ENCODE results near the gene FATE1.

The FATE1 gene

DNA sequence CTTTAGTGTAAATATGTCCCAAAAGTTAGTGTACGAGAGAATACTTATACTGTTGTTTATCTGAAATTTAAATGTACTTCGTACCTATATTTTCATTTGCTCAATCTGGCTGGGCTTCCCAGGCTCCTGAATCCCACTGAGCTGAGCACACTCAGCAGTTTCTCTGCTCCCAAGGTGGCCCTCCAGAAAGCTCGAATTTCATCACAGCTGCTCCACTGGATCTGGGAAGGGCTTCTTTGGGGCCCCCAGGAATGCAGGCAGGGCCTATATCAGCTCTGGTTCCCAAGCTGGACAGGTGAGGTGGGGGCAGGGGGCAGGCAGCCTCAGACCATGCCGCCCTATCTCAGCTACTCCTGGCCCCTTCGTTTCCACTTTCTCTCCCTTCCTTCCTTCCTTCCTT, 1.5 kb upstream of the FATE1 start:
- DNase-seq (ENCODE audit: insufficient read length, low spot score) (no peak), FAIRE-seq (no peak)
- no peak for TF ChIP-seq CTCF (IDR thresholded peaks at IDR 0.05; ENCODE audit: insufficient read depth, missing control alignments)

DNA sequence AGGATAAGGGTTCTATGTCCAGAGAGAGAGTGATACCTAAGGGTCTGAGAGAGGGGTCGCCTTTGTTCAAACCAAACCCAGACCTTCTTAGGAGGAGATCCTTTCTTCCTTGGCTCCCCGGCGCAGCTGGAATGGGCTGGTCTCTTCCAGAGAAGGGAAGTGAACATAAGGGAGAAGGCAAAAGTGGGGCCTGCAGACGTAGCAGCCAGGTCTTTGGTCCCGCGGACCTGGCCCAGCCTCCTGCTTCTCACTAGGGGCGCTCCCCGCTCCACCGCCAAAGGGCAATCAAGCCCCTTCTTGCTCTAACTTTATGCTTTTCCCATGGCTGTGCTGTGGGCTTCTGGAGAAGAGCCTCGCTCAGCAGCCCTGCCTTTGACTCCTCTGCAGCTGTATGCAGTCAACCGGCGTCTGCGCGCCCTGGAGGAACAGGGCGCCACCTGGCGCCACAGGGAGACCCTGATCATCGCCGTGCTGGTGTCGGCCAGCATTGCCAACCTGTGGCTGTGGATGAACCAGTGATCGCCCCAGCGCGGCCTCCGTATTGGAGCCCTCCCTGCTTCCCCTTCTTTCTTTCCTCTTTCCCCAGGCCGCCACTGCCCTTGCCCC, 6.5 kb downstream of the FATE1 start:
- DNase-seq (ENCODE audit: insufficient read length, low spot score) (no peak), FAIRE-seq (no peak)
- no peak for TF ChIP-seq CTCF (IDR thresholded peaks at IDR 0.05; ENCODE audit: insufficient read depth, missing control alignments)

GRCh38 chrX:151723156-151723760, 7.4 kb downstream of the FATE1 start:
- FAIRE-seq: no peak
- TF ChIP-seq CTCF (IDR thresholded peaks at IDR 0.05; ENCODE audit: insufficient read depth, missing control alignments): no peak
- no peak for DNase-seq (ENCODE audit: insufficient read length, low spot score)

DNA sequence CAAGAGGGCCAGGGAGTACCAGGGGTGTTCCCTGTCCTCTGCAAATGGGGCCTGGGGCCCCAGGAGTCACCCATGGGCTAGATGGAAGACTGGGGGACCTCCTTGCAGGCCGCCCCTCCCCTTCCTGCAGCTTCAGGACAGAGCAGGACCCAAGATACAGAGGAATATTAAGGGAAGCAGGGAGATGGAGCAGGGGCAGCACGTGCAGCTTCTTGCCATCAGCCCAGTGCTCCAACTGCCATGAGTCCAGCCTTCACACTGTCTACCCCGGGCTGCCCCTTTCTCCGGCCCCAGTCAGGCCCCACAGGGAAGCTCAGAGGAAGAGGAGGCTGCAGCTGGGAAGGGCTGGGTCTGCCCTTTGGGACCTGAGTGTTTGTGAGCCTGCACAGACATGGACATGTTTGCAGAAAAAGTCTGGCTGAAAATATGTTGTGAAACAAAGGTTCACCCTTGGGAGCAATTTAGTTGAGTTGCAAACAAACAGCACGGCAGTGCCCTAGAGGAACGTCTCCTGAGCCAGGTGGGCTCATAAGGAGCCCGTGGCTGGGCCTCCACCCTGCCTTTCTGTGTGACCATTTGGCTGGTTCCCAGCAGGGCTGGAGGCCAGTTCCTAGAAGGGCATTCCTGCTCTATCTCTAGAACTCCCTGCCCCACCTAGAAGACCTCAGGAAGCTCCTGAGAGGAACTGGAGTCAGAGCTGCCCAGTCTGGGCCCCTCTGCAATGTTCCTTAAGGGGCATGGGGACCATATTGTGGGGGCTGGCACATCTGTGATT, 8.9 kb downstream of the FATE1 start:
- FAIRE-seq: no peak
- no peak for TF ChIP-seq CTCF (IDR thresholded peaks at IDR 0.05; ENCODE audit: insufficient read depth, missing control alignments)
- DNase-seq (ENCODE audit: insufficient read length, low spot score): no peak

DNA sequence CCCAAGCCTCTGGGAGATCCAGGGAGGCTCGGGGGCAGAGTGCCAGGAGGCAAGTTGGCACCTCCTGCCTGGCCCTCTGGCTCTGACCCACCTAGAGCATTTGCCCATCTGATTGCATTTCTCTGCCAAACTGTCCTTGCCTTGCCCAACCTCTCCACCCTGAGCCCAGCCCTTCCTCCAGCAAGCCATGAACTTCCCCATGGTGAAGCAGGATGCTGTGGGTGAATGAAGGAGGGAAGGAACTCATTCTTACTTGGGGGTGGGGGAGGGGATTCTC, 9.4 kb downstream of the FATE1 start:
- no peak for TF ChIP-seq CTCF (IDR thresholded peaks at IDR 0.05; ENCODE audit: insufficient read depth, missing control alignments)
- FAIRE-seq: no peak
- no peak for DNase-seq (ENCODE audit: insufficient read length, low spot score)

- no peak for TF ChIP-seq CTCF (IDR thresholded peaks at IDR 0.05; ENCODE audit: insufficient read depth, missing control alignments)
- no peak for DNase-seq (ENCODE audit: insufficient read length, low spot score)
- no peak for FAIRE-seq
Observed at GRCh38 chrX:151726751-151727150, 10.9 kb downstream of the FATE1 start.

DNA sequence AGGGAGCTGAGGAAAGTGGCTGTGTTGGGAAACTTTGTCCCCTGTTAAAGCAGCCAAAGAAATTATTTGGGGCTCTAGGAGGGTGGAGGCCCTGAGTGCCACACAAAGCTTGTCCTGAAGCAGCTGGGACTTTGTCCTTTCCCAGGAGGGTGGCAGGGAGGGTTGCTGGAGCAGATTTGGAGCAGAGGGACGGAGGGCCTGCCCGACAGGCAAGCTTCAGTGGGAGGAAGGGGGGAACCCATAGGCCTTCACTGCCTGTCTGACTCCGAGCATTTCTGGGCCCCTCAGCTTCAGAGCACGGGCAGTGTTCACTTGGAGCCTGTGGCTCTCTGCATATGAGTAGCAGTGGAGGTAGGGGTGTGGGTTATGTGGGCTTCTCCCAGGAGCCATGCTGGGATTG, 11.5 kb downstream of the FATE1 start:
- FAIRE-seq (no peak), DNase-seq (ENCODE audit: insufficient read length, low spot score) (no peak)
- no peak for TF ChIP-seq CTCF (IDR thresholded peaks at IDR 0.05; ENCODE audit: insufficient read depth, missing control alignments)
